Choroid plexus epithelial cell (primary cell): ENCODE measurements around the gene ELAVL2.

Source experiments
- DNase-seq: peaks from one replicate; pipeline ENCODE4 v3.0.0-alpha.2; 2010; ENCODE audit warnings: low read depth
- H3K4me3 ChIP-seq: 2 replicates; pipeline ENCODE4 v1.5.1; 2011; ENCODE audit warnings: low read depth, mild to moderate bottlenecking, control low read depth, low read length, moderate library complexity
- TF ChIP-seq, protein P1 (sequence below): conservative IDR thresholded peaks from 2 replicates; pipeline ENCODE4 v1.5.1; 2011; ENCODE audit warnings: low read depth, mild to moderate bottlenecking, control low read depth, inconsistent platforms, low read length, moderate library complexity

ELAVL2 gene

GRCh38 chr9:23842565-23843129 lies 16.6 kb upstream of the ELAVL2 start:
- DNase-seq = no peak
- TF ChIP-seq, protein P1, sequence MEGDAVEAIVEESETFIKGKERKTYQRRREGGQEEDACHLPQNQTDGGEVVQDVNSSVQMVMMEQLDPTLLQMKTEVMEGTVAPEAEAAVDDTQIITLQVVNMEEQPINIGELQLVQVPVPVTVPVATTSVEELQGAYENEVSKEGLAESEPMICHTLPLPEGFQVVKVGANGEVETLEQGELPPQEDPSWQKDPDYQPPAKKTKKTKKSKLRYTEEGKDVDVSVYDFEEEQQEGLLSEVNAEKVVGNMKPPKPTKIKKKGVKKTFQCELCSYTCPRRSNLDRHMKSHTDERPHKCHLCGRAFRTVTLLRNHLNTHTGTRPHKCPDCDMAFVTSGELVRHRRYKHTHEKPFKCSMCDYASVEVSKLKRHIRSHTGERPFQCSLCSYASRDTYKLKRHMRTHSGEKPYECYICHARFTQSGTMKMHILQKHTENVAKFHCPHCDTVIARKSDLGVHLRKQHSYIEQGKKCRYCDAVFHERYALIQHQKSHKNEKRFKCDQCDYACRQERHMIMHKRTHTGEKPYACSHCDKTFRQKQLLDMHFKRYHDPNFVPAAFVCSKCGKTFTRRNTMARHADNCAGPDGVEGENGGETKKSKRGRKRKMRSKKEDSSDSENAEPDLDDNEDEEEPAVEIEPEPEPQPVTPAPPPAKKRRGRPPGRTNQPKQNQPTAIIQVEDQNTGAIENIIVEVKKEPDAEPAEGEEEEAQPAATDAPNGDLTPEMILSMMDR = no peak
- no peak overlapping the region for H3K4me3 ChIP-seq

DNA sequence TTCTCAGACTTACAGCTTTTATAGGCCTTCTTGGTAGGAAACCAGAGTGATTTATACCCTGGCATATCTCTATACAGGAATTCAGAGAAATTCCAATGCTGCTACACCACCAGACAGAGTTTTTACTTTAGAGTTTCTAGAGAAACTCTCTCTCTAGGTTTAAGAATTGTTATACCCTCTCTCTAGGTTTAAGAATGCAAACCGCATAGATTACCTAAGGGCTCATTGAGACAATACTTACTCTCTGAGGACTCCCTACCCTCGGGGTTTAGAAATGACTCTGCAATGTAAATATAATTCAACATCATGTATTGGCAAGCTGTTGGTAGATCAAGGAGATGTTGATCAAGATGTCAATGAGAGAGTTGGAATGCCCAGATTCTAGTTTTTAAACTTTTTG lies 15.3 kb upstream of the ELAVL2 start:
- H3K4me3 ChIP-seq = no peak overlapping the region
- TF ChIP-seq, protein P1 = no peak

GRCh38 chr9:23837038-23837437 lies 11.0 kb upstream of the ELAVL2 start:
- no peak overlapping the region for H3K4me3 ChIP-seq
- TF ChIP-seq, protein P1 = no peak
- no peak for DNase-seq

More for the DNA sequence above, 15.3 kb upstream of the ELAVL2 start:
- DNase-seq = no peak

DNA sequence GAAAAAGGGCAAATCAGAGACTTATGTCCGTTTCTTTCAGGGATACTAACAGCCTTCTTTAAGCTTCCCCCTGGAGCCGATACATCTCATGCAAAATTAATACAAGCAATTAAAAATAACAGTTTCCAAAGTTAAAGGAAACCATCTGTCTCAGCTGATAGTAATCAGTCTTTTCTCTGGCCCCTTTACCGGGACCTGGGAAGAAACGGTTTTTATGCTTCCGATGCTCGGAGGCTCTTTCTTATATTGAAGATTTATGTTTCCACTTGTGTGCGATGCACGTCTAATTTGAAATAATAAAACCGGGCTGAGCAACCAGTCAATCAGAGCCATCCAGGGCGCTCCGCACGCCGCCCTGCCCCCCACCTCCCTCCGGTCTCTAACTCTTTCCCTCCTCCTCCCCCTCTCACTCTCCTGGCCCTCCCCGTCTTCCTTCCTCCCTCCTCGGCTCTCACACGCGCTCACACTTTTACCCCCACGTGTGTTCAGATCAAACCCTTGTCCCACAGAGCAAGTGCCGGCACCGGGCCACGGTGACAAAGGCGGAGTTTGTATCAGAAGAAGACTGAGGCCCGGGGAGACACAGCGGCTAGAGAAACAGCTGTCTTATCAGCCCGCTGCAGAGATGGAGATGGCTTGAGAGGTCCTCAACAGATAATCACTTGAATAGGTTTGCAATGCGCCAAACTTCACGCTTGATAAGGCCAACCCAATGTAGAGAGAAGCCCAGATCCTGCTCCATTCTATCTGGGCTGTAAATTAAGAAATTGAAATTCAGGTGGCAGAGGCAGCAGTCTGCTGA lies 5.1 kb upstream of the ELAVL2 start:
- TF ChIP-seq, protein P1 = no peak
- DNase-seq = no peak
- no peak overlapping the region for H3K4me3 ChIP-seq

DNA sequence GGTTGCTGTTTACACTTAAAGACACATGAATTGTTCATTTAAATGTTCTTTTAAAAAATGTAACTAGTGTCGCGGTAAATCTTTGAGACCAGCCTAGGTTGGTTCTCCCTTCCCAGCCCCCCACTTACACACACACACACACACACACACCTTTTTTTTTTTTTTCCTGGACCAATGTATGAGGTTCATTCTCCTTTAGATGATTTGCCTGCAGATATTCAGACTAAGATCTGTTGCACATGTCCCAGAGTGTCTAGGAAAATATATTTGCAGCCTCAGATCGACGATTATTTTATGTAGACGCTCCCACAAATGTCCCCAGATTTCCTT lies 4.4 kb upstream of the ELAVL2 start:
- no peak for DNase-seq
- TF ChIP-seq, protein P1 = no peak
- H3K4me3 ChIP-seq = no peak overlapping the region

GRCh38 chr9:23829580-23830475 lies 3.8 kb upstream of the ELAVL2 start:
- H3K4me3 ChIP-seq = no peak overlapping the region
- DNase-seq = peak; percentile 14
- TF ChIP-seq, protein P1 = no peak
